ENCODE measurements around the gene CEACAM16. TPM values are rescaled to one million over a fixed set of nuclear protein-coding genes. Genes with fewer than 3 reads are reported as not detected.

CEACAM16 gene
- polyA plus RNA-seq, 1 donor (not counting 4 experiments of a cell fraction or from before 2014, with no cell fraction given) = not detected

DNA sequence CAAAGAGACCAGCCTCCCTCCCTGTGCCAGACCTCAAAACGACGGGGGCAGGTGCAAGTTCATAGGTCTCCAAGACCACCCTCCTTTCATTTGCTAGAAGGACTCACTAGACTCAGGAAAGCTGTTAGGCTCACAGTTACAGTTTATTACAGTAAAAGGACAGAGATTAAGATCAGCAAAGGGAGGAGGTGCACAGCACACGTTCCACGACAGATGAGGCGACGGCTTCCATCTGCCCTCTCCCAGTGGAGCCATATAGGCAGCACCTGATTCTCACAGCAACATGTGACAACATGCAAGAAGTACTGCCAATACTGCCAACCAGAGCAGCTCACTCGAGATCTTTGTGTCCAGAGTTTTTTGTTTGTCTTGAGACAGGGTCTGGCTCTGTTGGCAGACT is 37.0 kb upstream of the CEACAM16 start:
- H3K36me3 ChIP-seq (ENCODE audit: control insufficient read depth in 2 of 2, extremely low read depth in 1 of 2, insufficient read depth in 2 of 2, low read length in 2 of 2) = peaks cover 21 to 51% of the 10 kb centered on the region in 2 experiments
- H3K9me1 ChIP-seq (ENCODE audit: control insufficient read depth, extremely low read depth, insufficient read depth, low read length) = peaks cover under 1% of the 10 kb centered on the region
- dilution Hi-C loops (cut with MboI; ENCODE audit: extremely low pct_ligation_motif_present, low sequenced_read_pairs) = no loop called here
- H3K27me3 ChIP-seq (ENCODE audit: control insufficient read depth, extremely low read depth, insufficient read depth, low read length) = no peaks in the 10 kb centered on the region
- FAIRE-seq (no peak), DNase-seq (ENCODE audit: low read depth, low spot score) (no peak)
- no peak overlapping the region for H3K27ac ChIP-seq (ENCODE audit: control insufficient read depth, insufficient read depth, low read length)
- H3K4me3 ChIP-seq (ENCODE audit: control insufficient read depth in 2 of 3, extremely low read depth in 1 of 3, insufficient read depth in 2 of 3, low read depth in 1 of 3, low read length in 3 of 3) = no peak overlapping the region
- no peak overlapping the region for H2AFZ ChIP-seq (ENCODE audit: control insufficient read depth, low read length)
- no peak overlapping the region for H3K4me2 ChIP-seq (ENCODE audit: control insufficient read depth, extremely low read depth, insufficient read depth, low read depth, low read length)
- no peaks in the 10 kb centered on the region for H3K4me1 ChIP-seq (ENCODE audit: control insufficient read depth, extremely low read depth, insufficient read depth, low read length)
- peaks cover 3% of the 10 kb centered on the region for H4K20me1 ChIP-seq (ENCODE audit: control insufficient read depth, extremely low read depth, insufficient read depth, low read length)
- no peak overlapping the region for H3K9ac ChIP-seq (ENCODE audit: control insufficient read depth, extremely low read depth, insufficient read depth, low read length)
- H3K9me3 ChIP-seq (ENCODE audit: control insufficient read depth, low read depth, low read length) = no peaks in the 10 kb centered on the region
- no peaks in the 10 kb centered on the region for H3K79me2 ChIP-seq (ENCODE audit: control insufficient read depth, insufficient read depth, low read length)
- no peak for TF ChIP-seq EZH2 (IDR thresholded peaks at IDR 0.05; ENCODE audit: low read length)
- TF ChIP-seq, protein P1, sequence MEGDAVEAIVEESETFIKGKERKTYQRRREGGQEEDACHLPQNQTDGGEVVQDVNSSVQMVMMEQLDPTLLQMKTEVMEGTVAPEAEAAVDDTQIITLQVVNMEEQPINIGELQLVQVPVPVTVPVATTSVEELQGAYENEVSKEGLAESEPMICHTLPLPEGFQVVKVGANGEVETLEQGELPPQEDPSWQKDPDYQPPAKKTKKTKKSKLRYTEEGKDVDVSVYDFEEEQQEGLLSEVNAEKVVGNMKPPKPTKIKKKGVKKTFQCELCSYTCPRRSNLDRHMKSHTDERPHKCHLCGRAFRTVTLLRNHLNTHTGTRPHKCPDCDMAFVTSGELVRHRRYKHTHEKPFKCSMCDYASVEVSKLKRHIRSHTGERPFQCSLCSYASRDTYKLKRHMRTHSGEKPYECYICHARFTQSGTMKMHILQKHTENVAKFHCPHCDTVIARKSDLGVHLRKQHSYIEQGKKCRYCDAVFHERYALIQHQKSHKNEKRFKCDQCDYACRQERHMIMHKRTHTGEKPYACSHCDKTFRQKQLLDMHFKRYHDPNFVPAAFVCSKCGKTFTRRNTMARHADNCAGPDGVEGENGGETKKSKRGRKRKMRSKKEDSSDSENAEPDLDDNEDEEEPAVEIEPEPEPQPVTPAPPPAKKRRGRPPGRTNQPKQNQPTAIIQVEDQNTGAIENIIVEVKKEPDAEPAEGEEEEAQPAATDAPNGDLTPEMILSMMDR (optimal IDR thresholded peaks at IDR 0.05 in 1 of 3, IDR thresholded peaks at IDR 0.05 in 1 of 3, conservative IDR thresholded peaks at IDR 0.05 in 1 of 3; ENCODE audit: extremely low read depth in 1 of 3, insufficient read depth in 2 of 3, low read length in 3 of 3) = no peak

DNA sequence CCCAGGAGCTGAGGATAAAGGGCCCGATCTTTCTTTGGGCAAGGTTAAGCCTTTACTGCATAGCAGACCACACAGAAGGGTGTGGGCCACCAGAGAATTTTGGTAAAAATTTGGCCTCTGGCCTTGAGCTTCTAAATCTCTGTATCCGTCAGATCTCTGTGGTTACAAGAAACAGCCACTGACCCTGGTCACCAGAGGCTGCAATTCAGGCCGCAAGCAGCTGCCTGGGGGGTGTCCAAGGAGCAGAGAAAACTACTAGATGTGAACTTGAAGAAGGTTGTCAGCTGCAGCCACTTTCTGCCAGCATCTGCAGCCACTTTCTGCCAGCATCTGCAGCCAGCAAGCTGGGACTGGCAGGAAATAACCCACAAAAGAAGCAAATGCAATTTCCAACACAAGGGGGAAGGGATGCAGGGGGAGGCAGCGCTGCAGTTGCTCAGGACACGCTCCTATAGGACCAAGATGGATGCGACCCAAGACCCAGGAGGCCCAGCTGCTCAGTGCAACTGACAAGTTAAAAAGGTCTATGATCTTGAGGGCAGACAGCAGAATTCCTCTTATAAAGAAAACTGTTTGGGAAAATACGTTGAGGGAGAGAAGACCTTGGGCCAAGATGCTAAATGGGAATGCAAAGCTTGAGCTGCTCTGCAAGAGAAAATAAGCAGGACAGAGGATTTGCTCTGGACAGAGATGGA is 36.1 kb upstream of the CEACAM16 start:
- H3K36me3 ChIP-seq (ENCODE audit: control insufficient read depth in 2 of 2, extremely low read depth in 1 of 2, insufficient read depth in 2 of 2, low read length in 2 of 2) = peaks cover 13 to 45% of the 10 kb centered on the region in 2 experiments
- H3K9me1 ChIP-seq (ENCODE audit: control insufficient read depth, extremely low read depth, insufficient read depth, low read length) = peaks cover 2% of the 10 kb centered on the region
- dilution Hi-C loops (cut with MboI; ENCODE audit: extremely low pct_ligation_motif_present, low sequenced_read_pairs) = no loop called here

More for the DNA sequence above, 36.1 kb upstream of the CEACAM16 start:
- H3K79me2 ChIP-seq (ENCODE audit: control insufficient read depth, insufficient read depth, low read length) = no peaks in the 10 kb centered on the region
- no peaks in the 10 kb centered on the region for H3K27me3 ChIP-seq (ENCODE audit: control insufficient read depth, extremely low read depth, insufficient read depth, low read length)
- no peak overlapping the region for H3K27ac ChIP-seq (ENCODE audit: control insufficient read depth, insufficient read depth, low read length)
- peaks cover 3% of the 10 kb centered on the region for H4K20me1 ChIP-seq (ENCODE audit: control insufficient read depth, extremely low read depth, insufficient read depth, low read length)
- no peak overlapping the region for H3K9ac ChIP-seq (ENCODE audit: control insufficient read depth, extremely low read depth, insufficient read depth, low read length)
- H3K9me3 ChIP-seq (ENCODE audit: control insufficient read depth, low read depth, low read length) = no peaks in the 10 kb centered on the region
- DNase-seq (ENCODE audit: low read depth, low spot score) (no peak), FAIRE-seq (no peak)
- no peaks in the 10 kb centered on the region for H3K4me1 ChIP-seq (ENCODE audit: control insufficient read depth, extremely low read depth, insufficient read depth, low read length)
- no peak overlapping the region for H3K4me2 ChIP-seq (ENCODE audit: control insufficient read depth, extremely low read depth, insufficient read depth, low read depth, low read length)
- TF ChIP-seq, protein P1 (optimal IDR thresholded peaks at IDR 0.05 in 1 of 3, IDR thresholded peaks at IDR 0.05 in 1 of 3, conservative IDR thresholded peaks at IDR 0.05 in 1 of 3; ENCODE audit: extremely low read depth in 1 of 3, insufficient read depth in 2 of 3, low read length in 3 of 3) = no peak
- no peak for TF ChIP-seq EZH2 (IDR thresholded peaks at IDR 0.05; ENCODE audit: low read length)
- no peak overlapping the region for H2AFZ ChIP-seq (ENCODE audit: control insufficient read depth, low read length)
- no peak overlapping the region for H3K4me3 ChIP-seq (ENCODE audit: control insufficient read depth in 2 of 3, extremely low read depth in 1 of 3, insufficient read depth in 2 of 3, low read depth in 1 of 3, low read length in 3 of 3)
